Type B pancreatic cell (in vitro differentiated cells): ENCODE measurements around the gene FAM72C. TPM values are rescaled to one million over a fixed set of nuclear protein-coding genes. Genes with fewer than 3 reads are reported as not detected.
"Not testable (repeated sequence)": the region's sequence is repeated elsewhere in the genome, so short reads cannot be mapped to it uniquely, and the experiment has no call there.

ENCODE experiments used
- DNase-seq: peaks from one replicate; pipeline ENCODE4 v3.0.0; 2021; ENCODE audit warnings: mixed read lengths; ENCODE audit not compliant: unreplicated experiment; ENCODE audit errors: extremely low spot score
- H3K27ac Mint-ChIP-seq: 2 replicates; pipeline ENCODE4 v1.8.0; 2021; ENCODE audit warnings: mild to moderate bottlenecking, mixed read lengths
- H3K27me3 Mint-ChIP-seq: 2 replicates; pipeline ENCODE4 v1.8.0; 2021; ENCODE audit warnings: mixed read lengths
- H3K36me3 Mint-ChIP-seq: 2 replicates; pipeline ENCODE4 v1.8.0; 2021; ENCODE audit warnings: mixed read lengths
- H3K4me1 Mint-ChIP-seq: one replicate; pipeline ENCODE4 v1.8.0; 2021; ENCODE audit warnings: mixed read lengths; ENCODE audit not compliant: unreplicated experiment
- H3K4me3 Mint-ChIP-seq: 2 replicates; pipeline ENCODE4 v1.8.0; 2021; ENCODE audit warnings: mild to moderate bottlenecking, mixed read lengths
- H3K9me3 Mint-ChIP-seq: 2 replicates; pipeline ENCODE4 v1.8.0; 2021; ENCODE audit warnings: mixed read lengths
- long read RNA-seq: library from polyadenylated mRNA; unstranded; transcript quantifications from one replicate; pipeline ENCODE4 v2.0.0, GENCODE V29; 2020
- total RNA-seq: library from RNA; stranded (reverse); gene quantifications from 2 replicates; pipeline ENCODE4 v1.2.1, GENCODE V29; 2021; ENCODE audit warnings: low replicate concordance

Gene FAM72C
- total RNA-seq = 0.86 and 3.6 TPM in 2 replicates
- long read RNA-seq, partial matches to known transcripts = 0 of 1 reads
- long read RNA-seq, other reads (novel, unspliced or antisense) = 0 of 1 reads

GRCh38 chr1:143971924-143972700, at the start of gene FAM72C:
FAM72C (minus strand) TSS chr1:143971986; CDS start chr1:143971141, 845 bp downstream.
- H3K36me3 Mint-ChIP-seq, DNase-seq, H3K4me1 Mint-ChIP-seq, H3K27ac Mint-ChIP-seq, H3K27me3 Mint-ChIP-seq, H3K9me3 Mint-ChIP-seq, H3K4me3 Mint-ChIP-seq: not testable (repeated sequence)

GRCh38 chr1:144020001-144020738, 48.4 kb upstream of the FAM72C start:
- H3K4me3 Mint-ChIP-seq, H3K36me3 Mint-ChIP-seq, H3K27me3 Mint-ChIP-seq, H3K9me3 Mint-ChIP-seq, H3K27ac Mint-ChIP-seq, DNase-seq, H3K4me1 Mint-ChIP-seq: not testable (repeated sequence)

GRCh38 chr1:144019101-144019500, 47.3 kb upstream of the FAM72C start:
- H3K4me1 Mint-ChIP-seq, H3K4me3 Mint-ChIP-seq, H3K27ac Mint-ChIP-seq, DNase-seq, H3K36me3 Mint-ChIP-seq, H3K9me3 Mint-ChIP-seq, H3K27me3 Mint-ChIP-seq: not testable (repeated sequence)

GRCh38 chr1:144015180-144015966, 43.6 kb upstream of the FAM72C start:
- H3K9me3 Mint-ChIP-seq, H3K4me1 Mint-ChIP-seq, H3K27me3 Mint-ChIP-seq, DNase-seq, H3K4me3 Mint-ChIP-seq, H3K27ac Mint-ChIP-seq, H3K36me3 Mint-ChIP-seq: not testable (repeated sequence)

- not testable (repeated sequence) for DNase-seq, H3K4me1 Mint-ChIP-seq, H3K36me3 Mint-ChIP-seq, H3K9me3 Mint-ChIP-seq, H3K4me3 Mint-ChIP-seq, H3K27ac Mint-ChIP-seq, H3K27me3 Mint-ChIP-seq
Measured at GRCh38 chr1:144014528-144014927, 42.7 kb upstream of the FAM72C start.

- not testable (repeated sequence) for H3K36me3 Mint-ChIP-seq, DNase-seq
Measured at GRCh38 chr1:144014121-144014520, 42.3 kb upstream of the FAM72C start.

GRCh38 chr1:144012168-144012733, 40.5 kb upstream of the FAM72C start:
- not testable (repeated sequence) for H3K4me3 Mint-ChIP-seq, DNase-seq, H3K36me3 Mint-ChIP-seq, H3K4me1 Mint-ChIP-seq, H3K27me3 Mint-ChIP-seq, H3K9me3 Mint-ChIP-seq, H3K27ac Mint-ChIP-seq

More at GRCh38 chr1:144014121-144014520, 42.3 kb upstream of the FAM72C start:
- H3K27me3 Mint-ChIP-seq, H3K9me3 Mint-ChIP-seq, H3K4me1 Mint-ChIP-seq, H3K4me3 Mint-ChIP-seq, H3K27ac Mint-ChIP-seq: not testable (repeated sequence)

- not testable (repeated sequence) for H3K36me3 Mint-ChIP-seq, DNase-seq, H3K9me3 Mint-ChIP-seq, H3K27me3 Mint-ChIP-seq, H3K4me1 Mint-ChIP-seq, H3K27ac Mint-ChIP-seq, H3K4me3 Mint-ChIP-seq
Measured at GRCh38 chr1:144009410-144009809, 37.6 kb upstream of the FAM72C start.

GRCh38 chr1:144004259-144004658, 32.5 kb upstream of the FAM72C start:
- not testable (repeated sequence) for H3K9me3 Mint-ChIP-seq, H3K4me1 Mint-ChIP-seq, H3K27me3 Mint-ChIP-seq, H3K36me3 Mint-ChIP-seq, H3K27ac Mint-ChIP-seq, H3K4me3 Mint-ChIP-seq, DNase-seq

- H3K36me3 Mint-ChIP-seq, H3K27ac Mint-ChIP-seq, H3K27me3 Mint-ChIP-seq: not testable (repeated sequence)
Measured at GRCh38 chr1:144003306-144004029, 31.7 kb upstream of the FAM72C start.

GRCh38 chr1:144002141-144002881, 30.5 kb upstream of the FAM72C start:
- H3K4me3 Mint-ChIP-seq, DNase-seq, H3K4me1 Mint-ChIP-seq, H3K27me3 Mint-ChIP-seq, H3K9me3 Mint-ChIP-seq, H3K36me3 Mint-ChIP-seq, H3K27ac Mint-ChIP-seq: not testable (repeated sequence)

More at GRCh38 chr1:144003306-144004029, 31.7 kb upstream of the FAM72C start:
- not testable (repeated sequence) for H3K4me1 Mint-ChIP-seq, H3K4me3 Mint-ChIP-seq, H3K9me3 Mint-ChIP-seq, DNase-seq

GRCh38 chr1:144001077-144001476, 29.3 kb upstream of the FAM72C start:
- not testable (repeated sequence) for H3K9me3 Mint-ChIP-seq, H3K27me3 Mint-ChIP-seq, H3K27ac Mint-ChIP-seq, H3K36me3 Mint-ChIP-seq, DNase-seq, H3K4me3 Mint-ChIP-seq, H3K4me1 Mint-ChIP-seq
